ENCODE results near the gene RAD51B.

The RAD51B gene

GRCh38 chr14:67853715-67854114, 34.1 kb downstream of the RAD51B start:
- no peak overlapping the region for H3K4me3 ChIP-seq (ENCODE audit: low read depth, low read length)
- no peak for TF ChIP-seq CTCF (IDR thresholded peaks at IDR 0.05; ENCODE audit: low read depth, low read length)

- H3K4me3 ChIP-seq (ENCODE audit: low read depth, low read length), result no peak overlapping the region
- no peak for TF ChIP-seq CTCF (IDR thresholded peaks at IDR 0.05; ENCODE audit: low read depth, low read length)
Measured at GRCh38 chr14:67856827-67857226, 37.2 kb downstream of the RAD51B start.

GRCh38 chr14:67857778-67858350, 38.3 kb downstream of the RAD51B start:
- TF ChIP-seq CTCF (IDR thresholded peaks at IDR 0.05; ENCODE audit: low read depth, low read length), result no peak
- H3K4me3 ChIP-seq (ENCODE audit: low read depth, low read length), result no peak overlapping the region

- TF ChIP-seq CTCF (IDR thresholded peaks at IDR 0.05; ENCODE audit: low read depth, low read length), result no peak
- no peak overlapping the region for H3K4me3 ChIP-seq (ENCODE audit: low read depth, low read length)
Measured at GRCh38 chr14:67859169-67859749, 39.7 kb downstream of the RAD51B start.

GRCh38 chr14:67863223-67863622, 43.6 kb downstream of the RAD51B start:
- no peak overlapping the region for H3K4me3 ChIP-seq (ENCODE audit: low read depth, low read length)
- TF ChIP-seq CTCF (IDR thresholded peaks at IDR 0.05; ENCODE audit: low read depth, low read length), result no peak

GRCh38 chr14:67875175-67876006, 55.8 kb downstream of the RAD51B start:
- TF ChIP-seq CTCF (IDR thresholded peaks at IDR 0.05; ENCODE audit: low read depth, low read length), result no peak
- H3K4me3 ChIP-seq (ENCODE audit: low read depth, low read length), result no peak overlapping the region

- H3K4me3 ChIP-seq (ENCODE audit: low read depth, low read length), result no peak overlapping the region
- no peak for TF ChIP-seq CTCF (IDR thresholded peaks at IDR 0.05; ENCODE audit: low read depth, low read length)
Measured at GRCh38 chr14:67879026-67879425, 59.4 kb downstream of the RAD51B start.
